H1 (cell line): ENCODE data around the gene DSCAM.

Experiments used
- EGR1 ChIP-seq: IDR thresholded peaks from 2 replicates; pipeline ENCODE4 v1.6.1; 2011; ENCODE audit warnings: low read depth, low read length, borderline replicate concordance
- POLR2A ChIP-seq, 2 experiments: IDR thresholded peaks; 1 replicate in 1 of 2; 2 replicates in 1 of 2; pipeline ENCODE4 v1.6.1; 2011; ENCODE audit warnings: low read depth in 2 of 2, low read length in 2 of 2, mild to moderate bottlenecking in 2 of 2; ENCODE audit errors: control extremely low read depth in 1 of 2
- POLR2AphosphoS5 ChIP-seq: IDR thresholded peaks from 2 replicates; pipeline ENCODE4 v1.6.1; 2011; ENCODE audit warnings: low read depth, low read length
- TF ChIP-seq, protein P1 (sequence below): IDR thresholded peaks from 2 replicates; pipeline ENCODE4 v1.6.1; 2012; ENCODE audit warnings: inconsistent platforms

DNA sequence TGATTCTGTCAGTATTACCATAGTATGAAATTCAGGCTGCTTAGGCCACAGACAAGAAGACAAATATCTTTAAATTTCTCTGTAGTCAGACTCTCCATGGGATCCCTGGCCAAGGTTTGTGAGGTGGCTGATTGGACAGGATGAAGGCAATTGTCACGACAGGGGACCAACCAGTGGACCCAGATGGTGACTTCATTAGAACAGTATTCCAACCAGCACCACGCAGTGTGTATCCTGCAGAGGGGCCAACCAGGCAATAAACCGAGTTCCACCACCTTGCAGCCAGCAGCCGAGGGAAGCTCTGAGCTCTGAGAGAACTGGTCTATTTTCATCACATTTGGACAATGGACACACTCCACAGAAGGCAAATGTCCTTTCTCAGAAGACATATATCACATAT lies 16.1 kb downstream of the DSCAM start:
- no peak for TF ChIP-seq POLR2A (IDR thresholded peaks at IDR 0.05; ENCODE audit: control extremely low read depth in 1 of 2, low read depth in 2 of 2, low read length in 2 of 2)
- TF ChIP-seq POLR2AphosphoS5, result no peak
- TF ChIP-seq EGR1, result no peak
- TF ChIP-seq, protein P1, sequence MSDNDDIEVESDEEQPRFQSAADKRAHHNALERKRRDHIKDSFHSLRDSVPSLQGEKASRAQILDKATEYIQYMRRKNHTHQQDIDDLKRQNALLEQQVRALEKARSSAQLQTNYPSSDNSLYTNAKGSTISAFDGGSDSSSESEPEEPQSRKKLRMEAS, result no peak
